Breast epithelium (tissue), 3 donors: ENCODE data around the gene WFDC6.

ENCODE experiments used
- CTCF ChIP-seq, 3 donors: fragments of 450-650 bp; IDR thresholded peaks; one replicate each; pipeline ENCODE4 v1.5.1; 2016 to 2017; ENCODE audit warnings: antibody characterized with exemption in 3 of 3, mild to moderate bottlenecking in 3 of 3, moderate library complexity in 3 of 3
- POLR2A ChIP-seq: fragments of 450-650 bp; IDR thresholded peaks from one replicate; pipeline ENCODE4 v1.6.1; 2016; ENCODE audit warnings: antibody characterized with exemption, mild to moderate bottlenecking, moderate library complexity

DNA sequence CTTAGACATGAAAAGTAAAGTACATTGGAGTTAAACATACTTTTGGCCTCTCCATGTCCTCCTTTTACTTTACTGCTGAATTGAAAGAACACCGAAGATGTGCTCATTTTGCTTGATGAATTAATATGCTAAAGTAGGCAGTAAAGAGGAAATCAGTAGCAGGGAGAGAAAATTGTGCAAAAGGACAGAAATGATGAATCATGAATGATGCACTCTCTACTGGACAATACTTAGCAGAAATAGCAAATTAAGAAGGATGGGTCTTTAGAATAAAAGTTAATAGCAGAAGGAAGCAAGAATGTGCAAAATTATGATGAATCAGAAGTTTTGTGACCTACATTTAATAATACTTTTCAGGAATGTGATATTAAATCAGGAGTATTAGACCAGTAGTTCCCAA is 15.5 kb downstream of the WFDC6 start:
- no peak for TF ChIP-seq CTCF (IDR thresholded peaks at IDR 0.05)
- no peak for TF ChIP-seq POLR2A
